ENCODE results near the gene ROR2. TPM values are rescaled to one million over a fixed set of nuclear protein-coding genes. Genes with fewer than 3 reads are reported as not detected.

The ROR2 gene
- 1 to 10 TPM in 3 of 4 donors, under 1 TPM in 1; 0.70 to 9.9 (median 4.1) TPM for total RNA-seq

- Histone ChIP-seq H3K27me3 (peaks cover 0 to 24% of the 10 kb centered on the region in 2 donors), H3K4me3 (peak within 1 kb of the TSS; percentile 31 to 68 (median 42)), H3K27ac (peak within 1 kb of the TSS; percentile 40 to 84 (median 64)), H3K4me1 (peaks cover 0 to 17% (median 0%) of the 10 kb centered on the region in 4 donors), H3K9me3 (peaks cover 0 to 4% (median 0%) of the 10 kb centered on the region in 4 donors), H3K36me3 (no peaks in the 10 kb centered on the region)
- DNase-seq = peak in 2 of 3 donors; percentile 67 to 76
- TF ChIP-seq POLR2A (IDR thresholded peaks at IDR 0.05) (no peak), CTCF (IDR thresholded peaks at IDR 0.05) (peak; percentile 20 to 72 (median 48))
Observed at GRCh38 chr9:91949946-91950664, at the start of gene ROR2. ROR2 (minus strand) TSS chr9:91950228.

GRCh38 chr9:91995000-91995655 lies 45.1 kb upstream of the ROR2 start:
- no peak for TF ChIP-seq POLR2A (IDR thresholded peaks at IDR 0.05)
- TF ChIP-seq CTCF (IDR thresholded peaks at IDR 0.05) = no peak
- no peak overlapping the region for H3K27ac ChIP-seq
- DNase-seq = no peak
- H3K9me3 ChIP-seq = no peaks in the 10 kb centered on the region
- no peaks in the 10 kb centered on the region for H3K27me3 ChIP-seq
- H3K4me3 ChIP-seq = no peak overlapping the region
- peaks cover 0 to 8% (median 0%) of the 10 kb centered on the region in 4 donors for H3K4me1 ChIP-seq
- H3K36me3 ChIP-seq = no peaks in the 10 kb centered on the region

- H3K27me3 ChIP-seq = no peaks in the 10 kb centered on the region
- H3K4me3 ChIP-seq = no peak overlapping the region
- peaks cover 0 to 8% (median 0%) of the 10 kb centered on the region in 4 donors for H3K4me1 ChIP-seq
- no peak overlapping the region for H3K27ac ChIP-seq
- TF ChIP-seq POLR2A (IDR thresholded peaks at IDR 0.05) (no peak), CTCF (IDR thresholded peaks at IDR 0.05) (no peak)
- no peak for DNase-seq
- H3K36me3 ChIP-seq = no peaks in the 10 kb centered on the region
- H3K9me3 ChIP-seq = no peaks in the 10 kb centered on the region
Observed at GRCh38 chr9:91994422-91994821, 44.4 kb upstream of the ROR2 start.

- H3K27ac ChIP-seq = no peak overlapping the region
- TF ChIP-seq CTCF (IDR thresholded peaks at IDR 0.05) = no peak
- TF ChIP-seq POLR2A (IDR thresholded peaks at IDR 0.05) = no peak
- no peak overlapping the region for H3K4me3 ChIP-seq
- peaks cover 0 to 8% (median 0%) of the 10 kb centered on the region in 4 donors for H3K4me1 ChIP-seq
- H3K9me3 ChIP-seq = no peaks in the 10 kb centered on the region
- no peaks in the 10 kb centered on the region for H3K27me3 ChIP-seq
- no peaks in the 10 kb centered on the region for H3K36me3 ChIP-seq
- no peak for DNase-seq
Observed at GRCh38 chr9:91992461-91993041, 42.5 kb upstream of the ROR2 start.

- Histone ChIP-seq H3K27me3 (no peaks in the 10 kb centered on the region), H3K27ac (no peak overlapping the region), H3K4me3 (no peak overlapping the region), H3K36me3 (no peaks in the 10 kb centered on the region), H3K4me1 (peaks cover 0 to 8% (median 0%) of the 10 kb centered on the region in 4 donors), H3K9me3 (no peaks in the 10 kb centered on the region)
- no peak for DNase-seq
- TF ChIP-seq POLR2A (IDR thresholded peaks at IDR 0.05) (no peak), CTCF (IDR thresholded peaks at IDR 0.05) (no peak)
Observed at GRCh38 chr9:91991721-91992341, 41.8 kb upstream of the ROR2 start.

All from Peyer's patch (tissue), 4 donors.